Fibroblast of pulmonary artery (primary cell): ENCODE data around the gene SYNJ1.

Source experiments
- DNase-seq: peaks from one replicate; pipeline ENCODE4 v3.0.0-alpha.2; 2010; ENCODE audit warnings: low read depth
- H3K4me3 ChIP-seq: replicated peaks from 2 replicates; pipeline ENCODE4 v1.5.1; 2011; ENCODE audit warnings: low read depth, mild to moderate bottlenecking, control low read depth, low read length, moderate library complexity
- CTCF ChIP-seq: IDR thresholded peaks from 2 replicates; pipeline ENCODE4 v1.5.1; 2011; ENCODE audit warnings: mild to moderate bottlenecking, control low read depth, low read length, inconsistent platforms; ENCODE audit errors: missing control alignments

SYNJ1 gene

GRCh38 chr21:32599526-32599925, 128.3 kb downstream of the SYNJ1 start:
- no peak for DNase-seq
- TF ChIP-seq CTCF, result no peak

GRCh38 chr21:32599091-32599490, 128.7 kb downstream of the SYNJ1 start:
- no peak for DNase-seq
- TF ChIP-seq CTCF, result no peak
- no peak overlapping the region for H3K4me3 ChIP-seq

More at GRCh38 chr21:32599526-32599925, 128.3 kb downstream of the SYNJ1 start:
- no peak overlapping the region for H3K4me3 ChIP-seq

GRCh38 chr21:32597205-32597604, 130.6 kb downstream of the SYNJ1 start:
- H3K4me3 ChIP-seq, result no peak overlapping the region
- peak; percentile 86 for DNase-seq
- no peak for TF ChIP-seq CTCF

- DNase-seq, result no peak
- H3K4me3 ChIP-seq, result no peak overlapping the region
- no peak for TF ChIP-seq CTCF
Measured at GRCh38 chr21:32595431-32595830, 132.4 kb downstream of the SYNJ1 start.

- no peak overlapping the region for H3K4me3 ChIP-seq
- DNase-seq, result no peak
- no peak for TF ChIP-seq CTCF
Measured at GRCh38 chr21:32593690-32594089, 134.1 kb downstream of the SYNJ1 start.

- no peak for TF ChIP-seq CTCF
- no peak for DNase-seq
- no peak overlapping the region for H3K4me3 ChIP-seq
Measured at GRCh38 chr21:32592929-32593502, 134.8 kb downstream of the SYNJ1 start.

- no peak overlapping the region for H3K4me3 ChIP-seq
- DNase-seq, result no peak
- TF ChIP-seq CTCF, result no peak
Measured at GRCh38 chr21:32590130-32590529, 137.7 kb downstream of the SYNJ1 start.
